Measurements from ENCODE around the gene BBS1. TPM values are rescaled to one million over a fixed set of nuclear protein-coding genes. Genes with fewer than 3 reads are reported as not detected.

The BBS1 gene
- total RNA-seq, 1 experiment from 2014 or later: 32.2 TPM

GRCh38 chr11:66465373-66466224, 44.8 kb upstream of the BBS1 start:
- Mint-ChIP-seq H3K4me3 (ENCODE audit: low read depth, unreplicated experiment) (peak overlapping the region; percentile 86), H3K27me3 (ENCODE audit: unreplicated experiment) (no peaks in the 10 kb centered on the region), H3K9me3 (ENCODE audit: low read depth, unreplicated experiment) (peaks cover 2% of the 10 kb centered on the region), H3K36me3 (ENCODE audit: insufficient read depth, unreplicated experiment) (peaks cover 21% of the 10 kb centered on the region), H3K4me1 (ENCODE audit: low read depth, unreplicated experiment) (peaks cover 8% of the 10 kb centered on the region), H3K27ac (ENCODE audit: unreplicated experiment) (no peak overlapping the region)
- CTCF ChIA-PET: interaction anchor here (0.6 to 1.9 kb wide), 2 partner anchors 14 to 25 kb away, joined by 3 to 7 read pairs; partner anchors contain the start of gene DPP3
- intact Hi-C loops (cut with micrococcal nuclease; ENCODE audit: unreplicated experiment): no loop called here
- no peak for DNase-seq
- TF ChIP-seq CTCF (IDR thresholded peaks at IDR 0.05; ENCODE audit: unreplicated experiment): no peak
- no TSS peak for BruUV-seq (replicated peaks)

GRCh38 chr11:66466225-66467033, 44.0 kb upstream of the BBS1 start, which contains the start of gene PELI3:
PELI3 (plus strand) TSS chr11:66466905; CDS start chr11:66468129, 1,224 bp downstream.
- peak within 1 kb of the TSS; percentile 81 for H3K27ac Mint-ChIP-seq (ENCODE audit: unreplicated experiment)
- H3K9me3 Mint-ChIP-seq (ENCODE audit: low read depth, unreplicated experiment): peaks cover 2% of the 10 kb centered on the region
- H3K27me3 Mint-ChIP-seq (ENCODE audit: unreplicated experiment): no peaks in the 10 kb centered on the region
- BruUV-seq (replicated peaks): no TSS peak
- intact Hi-C loops (cut with micrococcal nuclease; ENCODE audit: unreplicated experiment): no loop called here
- peaks cover 25% of the 10 kb centered on the region for H3K36me3 Mint-ChIP-seq (ENCODE audit: insufficient read depth, unreplicated experiment)
- no peak for TF ChIP-seq CTCF (IDR thresholded peaks at IDR 0.05; ENCODE audit: unreplicated experiment)
- CTCF ChIA-PET: interaction anchor here (0.6 to 1.9 kb wide), 9 partner anchors 11 to 215 kb away, joined by 3 to 14 read pairs (median 4); partner anchors contain the start of genes DPP3, MRPL11 and YIF1A
- peaks cover 8% of the 10 kb centered on the region for H3K4me1 Mint-ChIP-seq (ENCODE audit: low read depth, unreplicated experiment)
- peak; percentile 92 for DNase-seq
- peak within 1 kb of the TSS; percentile 86 for H3K4me3 Mint-ChIP-seq (ENCODE audit: low read depth, unreplicated experiment)

- Mint-ChIP-seq H3K4me1 (ENCODE audit: low read depth, unreplicated experiment) (peaks cover 8% of the 10 kb centered on the region), H3K4me3 (ENCODE audit: low read depth, unreplicated experiment) (peak overlapping the region; percentile 86), H3K9me3 (ENCODE audit: low read depth, unreplicated experiment) (peaks cover 2% of the 10 kb centered on the region), H3K27me3 (ENCODE audit: unreplicated experiment) (no peaks in the 10 kb centered on the region), H3K36me3 (ENCODE audit: insufficient read depth, unreplicated experiment) (peaks cover 25% of the 10 kb centered on the region), H3K27ac (ENCODE audit: unreplicated experiment) (no peak overlapping the region)
- peak; percentile 14 for TF ChIP-seq CTCF (IDR thresholded peaks at IDR 0.05; ENCODE audit: unreplicated experiment)
- peak; percentile 63 for DNase-seq
- BruUV-seq (replicated peaks): no TSS peak
- intact Hi-C loops (cut with micrococcal nuclease; ENCODE audit: unreplicated experiment): no loop called here
- CTCF ChIA-PET: interaction anchor here (0.6 to 1.9 kb wide), 6 partner anchors 12 to 178 kb away, joined by 3 to 14 read pairs (median 6); partner anchors contain the start of genes DPP3, MRPL11 and YIF1A
Observed at GRCh38 chr11:66467034-66467659, 43.3 kb upstream of the BBS1 start.

GRCh38 chr11:66467756-66468155, 42.7 kb upstream of the BBS1 start:
- DNase-seq: peak; percentile 21
- intact Hi-C loops (cut with micrococcal nuclease; ENCODE audit: unreplicated experiment): no loop called here
- Mint-ChIP-seq H3K27me3 (ENCODE audit: unreplicated experiment) (no peaks in the 10 kb centered on the region), H3K4me1 (ENCODE audit: low read depth, unreplicated experiment) (peaks cover 8% of the 10 kb centered on the region), H3K4me3 (ENCODE audit: low read depth, unreplicated experiment) (peak overlapping the region; percentile 86), H3K27ac (ENCODE audit: unreplicated experiment) (no peak overlapping the region), H3K36me3 (ENCODE audit: insufficient read depth, unreplicated experiment) (peaks cover 25% of the 10 kb centered on the region), H3K9me3 (ENCODE audit: low read depth, unreplicated experiment) (peaks cover 2% of the 10 kb centered on the region)
- CTCF ChIA-PET: interaction anchor here (1.9 kb wide), 1 partner anchor 12 kb away, joined by 7 read pairs; the partner anchor contains the start of gene DPP3
- TF ChIP-seq CTCF (IDR thresholded peaks at IDR 0.05; ENCODE audit: unreplicated experiment): no peak
- no TSS peak for BruUV-seq (replicated peaks)
